HepG2 (cell line): ENCODE results near the gene SERPINA3. TPM values are rescaled to one million over a fixed set of nuclear protein-coding genes. Genes with fewer than 3 reads are reported as not detected.

Experiments used
- ADNP ChIP-seq: sonication (generic); formaldehyde crosslinking; IDR thresholded peaks from 2 replicates; pipeline ENCODE4 v1.4.0; 2020; ENCODE audit warnings: missing genetic modification reagents
- AGO2 ChIP-seq: fragments of 200-400 bp; formaldehyde crosslinking; optimal IDR thresholded peaks from 2 replicates; pipeline ENCODE3; 2017; ENCODE audit warnings: mild to moderate bottlenecking, low read depth, low read length, moderate library complexity
- ARNT2 ChIP-seq: sonication (generic); formaldehyde crosslinking; IDR thresholded peaks from 2 replicates; pipeline ENCODE4 v1.8.0; 2022; ENCODE audit warnings: mild to moderate bottlenecking, low read depth, missing genetic modification reagents, moderate library complexity
- BRCA1 ChIP-seq: sonication (generic); formaldehyde crosslinking; IDR thresholded peaks from 2 replicates; pipeline ENCODE4 v1.4.0; 2020; ENCODE audit warnings: missing genetic modification reagents
- ERF ChIP-seq: IDR thresholded peaks from 2 replicates; pipeline ENCODE4 v1.6.1; 2018; ENCODE audit warnings: missing biosample characterization, missing genetic modification reagents
- ETS1 ChIP-seq: sonication (generic); formaldehyde crosslinking; IDR thresholded peaks from 2 replicates; pipeline ENCODE4 v1.4.0; 2020; ENCODE audit warnings: missing genetic modification reagents
- KDM4B ChIP-seq: sonication (generic); formaldehyde crosslinking; IDR thresholded peaks from 2 replicates; pipeline ENCODE4 v1.4.0; 2020; ENCODE audit warnings: missing genetic modification reagents
- NCOA5 ChIP-seq: sonication (generic); formaldehyde crosslinking; IDR thresholded peaks from 2 replicates; pipeline ENCODE4 v1.4.0; 2020; ENCODE audit warnings: missing genetic modification reagents
- NCOR1 ChIP-seq: fragments of 200-600 bp; sonication (generic); IDR thresholded peaks from 2 replicates; pipeline ENCODE4 v1.7.0; 2017; ENCODE audit warnings: antibody characterized with exemption, low read length, borderline replicate concordance
- RBM39 ChIP-seq: fragments of 200-400 bp; formaldehyde crosslinking; IDR thresholded peaks from one replicate; pipeline ENCODE4 v1.6.1; 2018; ENCODE audit warnings: antibody characterized with exemption, mild to moderate bottlenecking, low read depth, low read length; ENCODE audit not compliant: poor library complexity, severe bottlenecking
- SIX4 ChIP-seq: sonication (generic); formaldehyde crosslinking; IDR thresholded peaks from 2 replicates; pipeline ENCODE4 v1.4.0; 2020; ENCODE audit warnings: missing genetic modification reagents
- TAF15 ChIP-seq: fragments of 200-400 bp; formaldehyde crosslinking; IDR thresholded peaks from one replicate; pipeline ENCODE4 v1.6.1; 2018; ENCODE audit warnings: mild to moderate bottlenecking, low read depth, low read length; ENCODE audit not compliant: poor library complexity, severe bottlenecking
- TOE1 ChIP-seq: sonication (generic); formaldehyde crosslinking; IDR thresholded peaks from 2 replicates; pipeline ENCODE4 v1.4.0; 2020; ENCODE audit warnings: mild to moderate bottlenecking, missing genetic modification reagents
- ZFP41 ChIP-seq: sonication (generic); formaldehyde crosslinking; IDR thresholded peaks from 2 replicates; pipeline ENCODE4 v1.4.0; 2020; ENCODE audit warnings: mild to moderate bottlenecking, missing genetic modification reagents, borderline replicate concordance
- ZNF275 ChIP-seq: sonication (generic); formaldehyde crosslinking; IDR thresholded peaks from 2 replicates; pipeline ENCODE4 v1.8.0; 2022; ENCODE audit warnings: missing genetic modification reagents, mild to moderate bottlenecking, inconsistent platforms, borderline replicate concordance
- ZNF30 ChIP-seq: sonication (generic); formaldehyde crosslinking; IDR thresholded peaks from 2 replicates; pipeline ENCODE4 v1.5.0; 2020; ENCODE audit warnings: mild to moderate bottlenecking, missing genetic modification reagents
- ZNF354B ChIP-seq: sonication (generic); formaldehyde crosslinking; IDR thresholded peaks from 2 replicates; pipeline ENCODE4 v1.8.0; 2022; ENCODE audit warnings: mild to moderate bottlenecking, missing genetic modification reagents
- ZNF451 ChIP-seq: sonication (generic); formaldehyde crosslinking; IDR thresholded peaks from 2 replicates; pipeline ENCODE4 v1.5.0; 2020; ENCODE audit warnings: mild to moderate bottlenecking, missing genetic modification reagents
- ZNF547 ChIP-seq: sonication (generic); formaldehyde crosslinking; IDR thresholded peaks from 2 replicates; pipeline ENCODE4 v1.5.1; 2020; ENCODE audit warnings: mild to moderate bottlenecking, missing genetic modification reagents
- ZNF580 ChIP-seq: IDR thresholded peaks from 2 replicates; pipeline ENCODE4 v1.6.1; 2016; ENCODE audit warnings: low read depth, borderline replicate concordance
- ZNF687 ChIP-seq: sonication (generic); formaldehyde crosslinking; IDR thresholded peaks from 2 replicates; pipeline ENCODE4 v1.5.1; 2020; ENCODE audit warnings: mild to moderate bottlenecking, missing genetic modification reagents, moderate library complexity
- ZNF766 ChIP-seq: sonication (generic); formaldehyde crosslinking; IDR thresholded peaks from 2 replicates; pipeline ENCODE4 v1.5.0; 2020; ENCODE audit warnings: missing genetic modification reagents, borderline replicate concordance
- ZNF782 ChIP-seq: sonication (generic); formaldehyde crosslinking; IDR thresholded peaks from 2 replicates; pipeline ENCODE4 v1.4.0; 2020; ENCODE audit warnings: missing genetic modification reagents, mild to moderate bottlenecking, borderline replicate concordance
- ZNF883 ChIP-seq: sonication (generic); formaldehyde crosslinking; IDR thresholded peaks from 2 replicates; pipeline ENCODE4 v1.5.1; 2020; ENCODE audit warnings: mild to moderate bottlenecking, missing genetic modification reagents; ENCODE audit errors: not compliant biosample characterization
- polyA plus RNA-seq, 8 experiments: library from polyadenylated mRNA; depleted of rRNA in 3 of 8; stranded (reverse) in 7 of 8; unstranded in 1 of 8; fragments of >200 nt; fragmentation: Illumina TruSeq in 4 of 8; extraction: Trizol in 4 of 8; gene quantifications; 2 replicates each; pipeline versions ENCODE4 v1.2.1 to v1.2.3, GENCODE V29; 2011 to 2016; ENCODE audit warnings: low read depth in 4 of 8, missing spikeins in 1 of 8, mixed read lengths in 1 of 8; ENCODE audit not compliant: insufficient read depth in 1 of 8
- total RNA-seq, 5 experiments: library from RNA; depleted of rRNA; stranded (reverse); fragments of >200 nt; fragmentation: Illumina TruSeq; extraction: Trizol; gene quantifications; 2 replicates each; pipeline ENCODE4 v1.2.3, GENCODE V29; 2016; ENCODE audit warnings: low read depth in 1 of 5

SERPINA3 gene
- total and polyA plus RNA-seq, 2 of the 13 experiments (the other 11 are each of a cell fraction or from before 2014, with no cell fraction given), result 825 to 2,200 TPM

GRCh38 chr14:94615823-94616570 lies 3.8 kb downstream of the SERPINA3 start (continued):
- TF ChIP-seq ZNF687 (CRISPR knock-in tag) (peak; percentile 47), ADNP (CRISPR knock-in tag) (no peak), KDM4B (CRISPR knock-in tag) (peak; percentile 42; the same call in 1 of the 2 replicates), TOE1 (CRISPR knock-in tag) (no peak), ZNF354B (no peak), NCOR1 (no peak), AGO2 (peak; percentile 83), BRCA1 (CRISPR knock-in tag) (no peak), SIX4 (no peak), ZNF451 (no peak), ETS1 (CRISPR knock-in tag) (no peak), ZNF547 (CRISPR knock-in tag) (0 out of 2 replicates have a peak, but pooled peaks have one; percentile 24), ZNF275 (no peak), ZNF580 (CRISPR knock-in tag) (0 out of 2 replicates have a peak, but pooled peaks have one; percentile 12), NCOA5 (CRISPR knock-in tag) (no peak), ZNF30 (CRISPR knock-in tag) (no peak), ZFP41 (CRISPR knock-in tag) (no peak), RBM39 (peak; percentile 2), TAF15 (no peak), ARNT2 (CRISPR knock-in tag) (0 out of 2 replicates have a peak, but pooled peaks have one; percentile 7), ZNF766 (CRISPR knock-in tag) (no peak), ERF (CRISPR knock-in tag) (no peak), ZNF782 (CRISPR knock-in tag) (no peak), ZNF883 (CRISPR knock-in tag) (no peak)
